ENCODE data around the gene CCDC148.
"Not testable (repeated sequence)": the region's sequence is repeated elsewhere in the genome, so short reads cannot be mapped to it uniquely, and the experiment has no call there.

Gene CCDC148

GRCh38 chr2:158413581-158413980 lies 43.0 kb downstream of the CCDC148 start:
- DNase-seq, result no peak

- DNase-seq, result no peak
Measured at GRCh38 chr2:158412206-158412605, 44.3 kb downstream of the CCDC148 start.

- DNase-seq, result no peak
Measured at GRCh38 chr2:158411748-158412147, 44.8 kb downstream of the CCDC148 start.

GRCh38 chr2:158410132-158410531 lies 46.4 kb downstream of the CCDC148 start:
- DNase-seq, result no peak

GRCh38 chr2:158407031-158407430 lies 49.5 kb downstream of the CCDC148 start:
- no peak for DNase-seq

- no peak for DNase-seq
Measured at GRCh38 chr2:158405341-158405740, 51.2 kb downstream of the CCDC148 start.

GRCh38 chr2:158403237-158403636 lies 53.3 kb downstream of the CCDC148 start:
- no peak for DNase-seq

- no peak for DNase-seq
Measured at GRCh38 chr2:158402665-158403064, 53.9 kb downstream of the CCDC148 start.

GRCh38 chr2:158395166-158395565 lies 61.4 kb downstream of the CCDC148 start:
- no peak for DNase-seq

GRCh38 chr2:158394453-158394852 lies 62.1 kb downstream of the CCDC148 start:
- DNase-seq, result no peak

- no peak for DNase-seq
Measured at GRCh38 chr2:158393886-158394285, 62.7 kb downstream of the CCDC148 start.

- no peak for DNase-seq
Measured at GRCh38 chr2:158392687-158393086, 63.9 kb downstream of the CCDC148 start.

- no peak for DNase-seq
Measured at GRCh38 chr2:158391876-158392275, 64.7 kb downstream of the CCDC148 start.

- DNase-seq, result no peak
Measured at GRCh38 chr2:158391361-158391760, 65.2 kb downstream of the CCDC148 start.

GRCh38 chr2:158388159-158388558 lies 68.4 kb downstream of the CCDC148 start:
- no peak for DNase-seq

- DNase-seq, result no peak
Measured at GRCh38 chr2:158385646-158386045, 70.9 kb downstream of the CCDC148 start.

- DNase-seq, result no peak
Measured at GRCh38 chr2:158381978-158382377, 74.6 kb downstream of the CCDC148 start.

GRCh38 chr2:158381205-158381604 lies 75.3 kb downstream of the CCDC148 start:
- no peak for DNase-seq

GRCh38 chr2:158380746-158381145 lies 75.8 kb downstream of the CCDC148 start:
- DNase-seq, result no peak

GRCh38 chr2:158378926-158379325 lies 77.6 kb downstream of the CCDC148 start:
- no peak for DNase-seq

GRCh38 chr2:158366342-158366741 lies 90.2 kb downstream of the CCDC148 start:
- DNase-seq, result no peak

GRCh38 chr2:158359846-158360245 lies 96.7 kb downstream of the CCDC148 start:
- DNase-seq, result no peak

- DNase-seq, result no peak
Measured at GRCh38 chr2:158357699-158358098, 98.9 kb downstream of the CCDC148 start.

GRCh38 chr2:158357122-158357521 lies 99.4 kb downstream of the CCDC148 start:
- no peak for DNase-seq

GRCh38 chr2:158351466-158351816 lies 105.1 kb downstream of the CCDC148 start:
- not testable (repeated sequence) for DNase-seq
